Body of pancreas (tissue), 4 donors: ENCODE results near the gene ANXA6.

Experiments used
- CTCF ChIP-seq, 7 experiments: fragments of 450-650 bp in 4 of 7; fragments of 200-600 bp in 3 of 7; sonication (generic) in 3 of 7; IDR thresholded peaks; one replicate each; pipeline ENCODE4 v1.5.1; 2016 to 2019; ENCODE audit warnings: antibody characterized with exemption in 7 of 7
- POLR2A ChIP-seq, 3 donors: fragments of 450-650 bp; IDR thresholded peaks; one replicate each; pipeline ENCODE4 v1.6.1; 2016; ENCODE audit warnings: antibody characterized with exemption in 3 of 3, mild to moderate bottlenecking in 2 of 3

GRCh38 chr5:151107084-151107483 lies 50.5 kb downstream of the ANXA6 start:
- TF ChIP-seq CTCF (IDR thresholded peaks at IDR 0.05), result no peak
- TF ChIP-seq POLR2A (IDR thresholded peaks at IDR 0.05), result no peak
